Measurements from ENCODE around the gene NPTX1. TPM values are rescaled to one million over a fixed set of nuclear protein-coding genes. Genes with fewer than 3 reads are reported as not detected.

Gene NPTX1
- total and polyA plus RNA-seq, 7 experiments from 2014 or later = 0.11 to 98.0 (median 0.35) TPM; not detected in 3

- ChIA-PET POLR2A (interaction anchor here (0.6 kb wide), 1 partner anchor 367 kb away, joined by 3 read pairs; no protein-coding TSS in a partner anchor), CTCF (no interaction called here)
- no peaks in the 10 kb centered on the region for H3K4me1 ChIP-seq (ENCODE audit: control insufficient read depth in 2 of 2, insufficient read depth in 2 of 2, low read length in 2 of 2)
- no peak overlapping the region for H3K27ac ChIP-seq (ENCODE audit: low read depth, low read length)
- peaks cover 0 to 18% (median 0%) of the 10 kb centered on the region in 5 donors for H3K27me3 Mint-ChIP-seq
- peaks cover 0 to 3% (median 0%) of the 10 kb centered on the region in 7 donors for H3K4me1 Mint-ChIP-seq
- no peak overlapping the region for H3K4me3 Mint-ChIP-seq
- DNase-seq = no peak
- ATAC-seq = no peak
- H3K36me3 ChIP-seq (ENCODE audit: control insufficient read depth in 2 of 3, insufficient read depth in 3 of 3, low read length in 3 of 3) = no peaks in the 10 kb centered on the region
- H3K27me3 ChIP-seq (ENCODE audit: control insufficient read depth in 2 of 2, insufficient read depth in 2 of 2, low read length in 2 of 2) = no peaks in the 10 kb centered on the region
- peaks cover 0 to 3% (median 0%) of the 10 kb centered on the region in 11 donors for H3K9me3 Mint-ChIP-seq
- H3K36me3 Mint-ChIP-seq = peaks cover 0 to 5% (median 0%) of the 10 kb centered on the region in 5 donors
- no peak overlapping the region for H3K27ac Mint-ChIP-seq
- intact Hi-C loops (cut with micrococcal nuclease) = no loop called here
- H3K4me3 ChIP-seq (ENCODE audit: low read length) = no peak overlapping the region
- no peaks in the 10 kb centered on the region for H3K9me3 ChIP-seq (ENCODE audit: control insufficient read depth in 2 of 3, low read length in 3 of 3)
Observed at GRCh38 chr17:80444644-80444979, 31.8 kb downstream of the NPTX1 start.

- no peak overlapping the region for H3K27ac ChIP-seq (ENCODE audit: low read depth, low read length)
- Mint-ChIP-seq H3K27ac (no peak overlapping the region), H3K9me3 (peaks cover 0 to 3% (median 0%) of the 10 kb centered on the region in 11 donors), H3K4me1 (peaks cover 0 to 3% (median 0%) of the 10 kb centered on the region in 7 donors), H3K27me3 (peaks cover 0 to 18% (median 0%) of the 10 kb centered on the region in 5 donors), H3K4me3 (no peak overlapping the region), H3K36me3 (peaks cover 0 to 5% (median 0%) of the 10 kb centered on the region in 5 donors)
- ChIA-PET POLR2A (no interaction called here), CTCF (no interaction called here)
- no peaks in the 10 kb centered on the region for H3K4me1 ChIP-seq (ENCODE audit: control insufficient read depth in 2 of 2, insufficient read depth in 2 of 2, low read length in 2 of 2)
- H3K4me3 ChIP-seq (ENCODE audit: low read length) = no peak overlapping the region
- H3K27me3 ChIP-seq (ENCODE audit: control insufficient read depth in 2 of 2, insufficient read depth in 2 of 2, low read length in 2 of 2) = no peaks in the 10 kb centered on the region
- ATAC-seq (no peak), DNase-seq (no peak)
- intact Hi-C loops (cut with micrococcal nuclease) = no loop called here
- no peaks in the 10 kb centered on the region for H3K36me3 ChIP-seq (ENCODE audit: control insufficient read depth in 2 of 3, insufficient read depth in 3 of 3, low read length in 3 of 3)
- H3K9me3 ChIP-seq (ENCODE audit: control insufficient read depth in 2 of 3, low read length in 3 of 3) = no peaks in the 10 kb centered on the region
Observed at GRCh38 chr17:80443916-80444643, 32.3 kb downstream of the NPTX1 start.

- H3K27me3 ChIP-seq (ENCODE audit: control insufficient read depth in 2 of 2, insufficient read depth in 2 of 2, low read length in 2 of 2) = no peaks in the 10 kb centered on the region
- intact Hi-C loops (cut with micrococcal nuclease) = no loop called here
- Mint-ChIP-seq H3K36me3 (peaks cover 0 to 5% (median 0%) of the 10 kb centered on the region in 5 donors), H3K4me1 (peaks cover 0 to 3% (median 0%) of the 10 kb centered on the region in 7 donors), H3K27ac (no peak overlapping the region), H3K4me3 (no peak overlapping the region), H3K27me3 (peaks cover 0 to 16% (median 0%) of the 10 kb centered on the region in 5 donors), H3K9me3 (peaks cover 0 to 3% (median 0%) of the 10 kb centered on the region in 11 donors)
- no peak for DNase-seq
- H3K36me3 ChIP-seq (ENCODE audit: control insufficient read depth in 2 of 3, insufficient read depth in 3 of 3, low read length in 3 of 3) = no peaks in the 10 kb centered on the region
- no peak for ATAC-seq
- no peak overlapping the region for H3K27ac ChIP-seq (ENCODE audit: low read depth, low read length)
- H3K9me3 ChIP-seq (ENCODE audit: control insufficient read depth in 2 of 3, low read length in 3 of 3) = no peaks in the 10 kb centered on the region
- H3K4me3 ChIP-seq (ENCODE audit: low read length) = no peak overlapping the region
- CTCF ChIA-PET = no interaction called here
- POLR2A ChIA-PET = no interaction called here
- no peaks in the 10 kb centered on the region for H3K4me1 ChIP-seq (ENCODE audit: control insufficient read depth in 2 of 2, insufficient read depth in 2 of 2, low read length in 2 of 2)
Observed at GRCh38 chr17:80443498-80443897, 32.9 kb downstream of the NPTX1 start.

DNA sequence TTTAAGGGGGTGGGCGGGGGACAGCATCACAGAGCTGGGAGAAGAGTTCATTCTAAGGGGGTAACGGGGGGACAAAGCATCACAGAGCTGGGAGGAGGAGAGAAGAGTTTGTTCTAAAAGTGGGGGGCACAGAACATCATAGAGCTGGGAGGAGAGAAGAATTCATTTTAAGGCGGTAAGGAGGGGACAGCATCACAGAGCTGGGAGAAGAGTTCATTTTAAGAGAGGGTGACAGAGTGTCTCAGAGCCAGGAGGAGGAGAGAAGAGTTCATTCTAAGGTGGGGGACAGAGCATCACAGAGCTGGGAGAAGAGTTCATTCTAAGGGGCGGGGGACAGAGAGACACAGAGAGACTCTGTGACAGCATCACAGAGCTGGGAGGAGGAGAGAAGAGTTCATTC, 33.6 kb downstream of the NPTX1 start:
- Histone ChIP-seq H3K4me3 (ENCODE audit: low read length) (no peak overlapping the region), H3K4me1 (ENCODE audit: control insufficient read depth in 2 of 2, insufficient read depth in 2 of 2, low read length in 2 of 2) (no peaks in the 10 kb centered on the region), H3K36me3 (ENCODE audit: control insufficient read depth in 2 of 3, insufficient read depth in 3 of 3, low read length in 3 of 3) (no peaks in the 10 kb centered on the region), H3K27me3 (ENCODE audit: control insufficient read depth in 2 of 2, insufficient read depth in 2 of 2, low read length in 2 of 2) (no peaks in the 10 kb centered on the region), H3K9me3 (ENCODE audit: control insufficient read depth in 2 of 3, low read length in 3 of 3) (no peaks in the 10 kb centered on the region), H3K27ac (ENCODE audit: low read depth, low read length) (no peak overlapping the region)
- no peak for DNase-seq
- Mint-ChIP-seq H3K27me3 (peaks cover 0 to 12% (median 0%) of the 10 kb centered on the region in 5 donors), H3K4me1 (peaks cover 0 to 3% (median 0%) of the 10 kb centered on the region in 7 donors), H3K9me3 (peaks cover 0 to 3% (median 0%) of the 10 kb centered on the region in 11 donors), H3K4me3 (no peak overlapping the region), H3K36me3 (peaks cover 0 to 5% (median 0%) of the 10 kb centered on the region in 5 donors), H3K27ac (no peak overlapping the region)
- POLR2A ChIA-PET = no interaction called here
- CTCF ChIA-PET = no interaction called here
- ATAC-seq = no peak
- intact Hi-C loops (cut with micrococcal nuclease) = no loop called here

GRCh38 chr17:80442323-80442659, 34.1 kb downstream of the NPTX1 start:
- ATAC-seq (no peak), DNase-seq (no peak)
- intact Hi-C loops (cut with micrococcal nuclease) = no loop called here
- peaks cover 0 to 3% (median 0%) of the 10 kb centered on the region in 11 donors for H3K9me3 Mint-ChIP-seq
- no peaks in the 10 kb centered on the region for H3K4me1 ChIP-seq (ENCODE audit: control insufficient read depth in 2 of 2, insufficient read depth in 2 of 2, low read length in 2 of 2)
- H3K4me3 ChIP-seq (ENCODE audit: low read length) = no peak overlapping the region
- H3K27me3 ChIP-seq (ENCODE audit: control insufficient read depth in 2 of 2, insufficient read depth in 2 of 2, low read length in 2 of 2) = no peaks in the 10 kb centered on the region
- H3K27ac ChIP-seq (ENCODE audit: low read depth, low read length) = no peak overlapping the region
- H3K9me3 ChIP-seq (ENCODE audit: control insufficient read depth in 2 of 3, low read length in 3 of 3) = no peaks in the 10 kb centered on the region
- no peak overlapping the region for H3K4me3 Mint-ChIP-seq
- H3K4me1 Mint-ChIP-seq = peaks cover 0 to 3% (median 0%) of the 10 kb centered on the region in 7 donors
- H3K27me3 Mint-ChIP-seq = peaks cover 0 to 12% (median 0%) of the 10 kb centered on the region in 5 donors
- H3K27ac Mint-ChIP-seq = no peak overlapping the region
- H3K36me3 ChIP-seq (ENCODE audit: control insufficient read depth in 2 of 3, insufficient read depth in 3 of 3, low read length in 3 of 3) = no peaks in the 10 kb centered on the region
- H3K36me3 Mint-ChIP-seq = peaks cover 0 to 5% (median 0%) of the 10 kb centered on the region in 5 donors
- POLR2A ChIA-PET = no interaction called here
- CTCF ChIA-PET = no interaction called here

DNA sequence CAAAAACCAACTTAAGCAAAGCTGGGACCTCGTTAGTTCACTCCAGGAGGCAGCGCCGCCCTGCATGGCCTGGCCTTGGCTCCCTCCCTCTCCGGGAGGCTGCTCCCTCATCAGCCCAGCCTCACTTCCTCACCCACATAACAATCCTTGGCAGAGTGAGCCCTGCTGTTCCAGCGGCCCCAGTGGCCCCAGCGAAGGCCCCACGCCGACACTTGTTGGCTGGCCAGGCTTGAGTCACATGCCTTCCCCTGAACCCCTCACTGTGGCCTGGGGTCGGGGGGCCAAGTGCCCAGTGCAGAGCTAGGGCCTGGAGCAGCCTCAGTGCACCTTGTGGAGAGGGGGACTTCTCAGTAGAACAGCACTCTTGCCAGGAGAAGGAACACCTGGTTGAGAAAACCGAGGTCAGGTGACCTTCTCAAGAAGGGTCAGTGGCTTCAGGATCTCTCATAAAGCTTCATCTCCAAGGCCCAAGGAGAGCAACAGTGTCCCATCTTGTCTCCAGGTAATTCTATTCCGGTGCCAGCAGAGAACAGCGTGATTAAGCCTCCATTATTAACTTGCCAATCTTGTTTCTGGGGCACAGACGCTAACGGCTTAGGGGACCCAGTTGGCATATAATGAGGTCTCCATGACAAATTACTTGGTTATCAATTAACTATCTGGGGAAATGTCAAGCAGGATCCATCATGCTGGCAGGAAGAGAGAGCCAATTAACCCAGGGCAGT, 34.6 kb downstream of the NPTX1 start:
- ATAC-seq (no peak), DNase-seq (no peak)
- no peaks in the 10 kb centered on the region for H3K4me1 ChIP-seq (ENCODE audit: control insufficient read depth in 2 of 2, insufficient read depth in 2 of 2, low read length in 2 of 2)
- H3K4me3 ChIP-seq (ENCODE audit: low read length) = no peak overlapping the region
- CTCF ChIA-PET = interaction anchor here (0.5 kb wide), 1 partner anchor 14 kb away, joined by 3 read pairs; no protein-coding TSS in a partner anchor
- no peak overlapping the region for H3K4me3 Mint-ChIP-seq
- H3K4me1 Mint-ChIP-seq = peaks cover 0 to 3% (median 0%) of the 10 kb centered on the region in 7 donors
- H3K27me3 ChIP-seq (ENCODE audit: control insufficient read depth in 2 of 2, insufficient read depth in 2 of 2, low read length in 2 of 2) = no peaks in the 10 kb centered on the region
- H3K9me3 ChIP-seq (ENCODE audit: control insufficient read depth in 2 of 3, low read length in 3 of 3) = no peaks in the 10 kb centered on the region
- no peaks in the 10 kb centered on the region for H3K36me3 ChIP-seq (ENCODE audit: control insufficient read depth in 2 of 3, insufficient read depth in 3 of 3, low read length in 3 of 3)
- peaks cover 0 to 5% (median 0%) of the 10 kb centered on the region in 5 donors for H3K36me3 Mint-ChIP-seq
- intact Hi-C loops (cut with micrococcal nuclease) = no loop called here
- POLR2A ChIA-PET = interaction anchor here (1.1 kb wide), 1 partner anchor 520 kb away, joined by 3 read pairs; no protein-coding TSS in a partner anchor
- H3K27ac Mint-ChIP-seq = peak overlapping the region in 1 of 9 donors; percentile 32
- H3K27me3 Mint-ChIP-seq = peaks cover 0 to 12% (median 0%) of the 10 kb centered on the region in 5 donors
- H3K27ac ChIP-seq (ENCODE audit: low read depth, low read length) = no peak overlapping the region
- H3K9me3 Mint-ChIP-seq = peaks cover 0 to 3% (median 0%) of the 10 kb centered on the region in 11 donors

Measured in naive thymus-derived CD4-positive, alpha-beta T cell (primary cell).